MM.1S (cell line): Measurements from ENCODE around the gene TP53.

Experiments
- EZH2 ChIP-seq: fragments of 300-600 bp; sonication (generic); optimal IDR thresholded peaks from 2 replicates; pipeline ENCODE3; 2017; ENCODE audit warnings: low read depth, mild to moderate bottlenecking, antibody characterized with exemption, low read length, mixed read lengths
- EZH2phosphoT487 ChIP-seq: fragments of 300-600 bp; sonication (generic); IDR thresholded peaks from 2 replicates; pipeline ENCODE4 v1.6.1; 2018; ENCODE audit warnings: antibody characterized with exemption, low read length
- TF ChIP-seq, protein P1 (sequence below): fragments of 300-600 bp; sonication (generic); IDR thresholded peaks from 2 replicates; pipeline ENCODE4 v1.5.1; 2016; ENCODE audit warnings: antibody characterized with exemption, low read length, mixed read lengths

DNA sequence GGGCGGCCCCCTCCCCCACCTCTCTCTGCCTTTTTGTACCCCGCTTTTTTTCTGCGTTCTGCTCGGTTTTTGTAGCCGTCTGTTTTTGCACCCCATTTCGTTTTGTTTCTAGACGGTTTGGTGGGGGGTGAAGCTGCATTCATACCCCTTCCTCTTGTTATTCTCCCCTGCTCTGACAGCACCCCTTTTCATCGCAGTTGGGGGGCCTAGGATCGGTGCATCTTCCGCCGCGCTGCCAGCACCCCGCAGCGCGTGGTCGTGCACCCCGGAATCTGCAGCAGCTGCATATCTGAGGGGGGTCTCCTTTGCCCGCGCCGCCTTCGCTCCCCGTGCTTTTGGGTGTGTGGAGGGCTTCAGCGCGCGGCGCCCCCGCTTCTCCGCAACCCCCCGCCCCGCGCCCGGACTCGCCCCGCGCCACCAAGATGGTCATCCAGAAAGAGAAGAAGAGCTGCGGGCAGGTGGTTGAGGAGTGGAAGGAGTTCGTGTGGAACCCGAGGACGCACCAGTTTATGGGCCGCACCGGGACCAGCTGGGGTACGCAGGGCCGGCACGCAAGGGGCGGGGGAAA lies 36.1 kb downstream of the TP53 start:
- TF ChIP-seq, protein P1, sequence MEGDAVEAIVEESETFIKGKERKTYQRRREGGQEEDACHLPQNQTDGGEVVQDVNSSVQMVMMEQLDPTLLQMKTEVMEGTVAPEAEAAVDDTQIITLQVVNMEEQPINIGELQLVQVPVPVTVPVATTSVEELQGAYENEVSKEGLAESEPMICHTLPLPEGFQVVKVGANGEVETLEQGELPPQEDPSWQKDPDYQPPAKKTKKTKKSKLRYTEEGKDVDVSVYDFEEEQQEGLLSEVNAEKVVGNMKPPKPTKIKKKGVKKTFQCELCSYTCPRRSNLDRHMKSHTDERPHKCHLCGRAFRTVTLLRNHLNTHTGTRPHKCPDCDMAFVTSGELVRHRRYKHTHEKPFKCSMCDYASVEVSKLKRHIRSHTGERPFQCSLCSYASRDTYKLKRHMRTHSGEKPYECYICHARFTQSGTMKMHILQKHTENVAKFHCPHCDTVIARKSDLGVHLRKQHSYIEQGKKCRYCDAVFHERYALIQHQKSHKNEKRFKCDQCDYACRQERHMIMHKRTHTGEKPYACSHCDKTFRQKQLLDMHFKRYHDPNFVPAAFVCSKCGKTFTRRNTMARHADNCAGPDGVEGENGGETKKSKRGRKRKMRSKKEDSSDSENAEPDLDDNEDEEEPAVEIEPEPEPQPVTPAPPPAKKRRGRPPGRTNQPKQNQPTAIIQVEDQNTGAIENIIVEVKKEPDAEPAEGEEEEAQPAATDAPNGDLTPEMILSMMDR, result no peak
- TF ChIP-seq EZH2phosphoT487 (no peak), EZH2 (peak; percentile 89)
